GM18526 (cell line): ENCODE results near the gene GRID1.

Experiments used
- POLR2A ChIP-seq: IDR thresholded peaks from 3 replicates; pipeline ENCODE4 v1.6.1; 2011; ENCODE audit not compliant: insufficient read length; ENCODE audit errors: extremely low read depth

GRID1 gene

GRCh38 chr10:86152911-86153310 lies 213.7 kb downstream of the GRID1 start:
- TF ChIP-seq POLR2A = no peak

DNA sequence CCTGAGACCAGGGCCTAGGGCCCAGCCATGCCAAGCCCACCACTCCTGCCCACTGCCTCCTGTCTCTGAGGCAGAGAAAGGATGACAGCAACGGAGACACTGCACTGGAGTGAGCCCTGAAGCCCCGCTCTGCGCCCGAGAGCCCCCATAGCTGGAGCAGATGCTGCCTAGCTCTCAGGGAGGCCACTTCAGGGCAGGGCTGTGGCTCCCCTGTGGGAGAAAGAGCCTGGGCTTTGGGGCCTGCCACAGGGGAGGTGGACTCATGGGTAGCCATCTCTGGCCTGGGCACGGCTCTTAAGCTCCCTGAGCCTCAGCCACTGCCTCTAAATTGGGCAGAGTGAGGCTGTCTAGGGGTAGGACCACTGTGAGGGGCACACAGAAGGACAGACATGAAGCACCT lies 214.2 kb downstream of the GRID1 start:
- no peak for TF ChIP-seq POLR2A

DNA sequence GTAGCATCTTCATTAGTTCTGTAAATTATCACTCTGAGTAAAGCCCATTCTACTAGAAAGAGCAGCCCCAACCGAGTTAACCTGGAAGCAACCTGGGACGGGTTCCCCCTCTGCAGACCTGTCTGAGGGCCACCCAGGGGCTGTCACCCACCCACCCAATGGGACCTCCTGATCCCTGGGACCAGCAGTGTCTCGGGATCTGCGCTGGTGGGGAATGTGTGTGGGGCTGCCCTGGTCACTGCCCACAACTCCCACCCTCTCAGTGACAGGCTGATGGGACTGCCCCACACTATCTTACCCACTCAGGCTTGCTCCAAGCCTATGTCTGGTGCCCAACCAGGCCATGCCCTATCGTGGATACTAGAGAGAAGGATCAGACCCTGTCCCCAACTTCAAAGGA lies 215.0 kb downstream of the GRID1 start:
- TF ChIP-seq POLR2A = no peak

DNA sequence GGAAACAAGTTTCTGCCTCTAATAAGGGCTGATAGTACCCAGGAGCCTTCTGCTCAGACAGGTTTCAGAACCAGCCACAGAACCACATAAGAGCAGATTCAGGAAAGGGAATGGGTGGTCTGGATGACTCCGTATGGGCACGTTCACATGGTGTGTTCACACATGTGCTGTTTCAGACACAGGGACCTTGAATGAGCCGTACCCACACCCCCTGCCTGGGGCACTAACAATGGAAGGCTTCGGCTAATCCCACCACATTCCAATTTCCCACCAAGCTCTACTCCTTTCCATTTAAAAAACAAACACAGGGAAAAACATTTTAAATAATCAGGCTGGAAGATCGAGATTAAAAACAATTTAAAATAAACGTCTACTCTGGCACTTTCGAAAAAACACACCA lies 217.3 kb downstream of the GRID1 start:
- TF ChIP-seq POLR2A = no peak

DNA sequence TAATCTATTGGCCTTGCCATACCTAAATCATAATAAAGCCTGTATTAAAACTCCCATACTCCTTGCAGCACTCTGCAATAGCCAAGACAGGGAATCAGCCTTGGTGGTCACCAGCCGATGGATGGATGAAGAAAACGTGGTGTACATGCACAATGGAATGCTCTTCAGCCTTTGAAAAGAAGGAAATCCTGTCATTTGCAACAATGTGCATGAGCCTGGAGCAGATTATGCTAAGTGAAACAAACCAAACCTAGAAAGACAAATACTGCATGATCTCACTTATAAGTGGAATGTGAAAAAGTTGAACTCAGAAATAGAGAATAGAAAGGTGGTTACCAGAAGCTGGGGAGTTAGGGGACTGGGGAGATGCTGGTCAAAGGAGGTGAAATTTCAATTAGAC lies 218.5 kb downstream of the GRID1 start:
- TF ChIP-seq POLR2A = no peak

GRCh38 chr10:86144301-86144700 lies 222.3 kb downstream of the GRID1 start:
- no peak for TF ChIP-seq POLR2A

GRCh38 chr10:86141896-86142295 lies 224.7 kb downstream of the GRID1 start:
- no peak for TF ChIP-seq POLR2A

DNA sequence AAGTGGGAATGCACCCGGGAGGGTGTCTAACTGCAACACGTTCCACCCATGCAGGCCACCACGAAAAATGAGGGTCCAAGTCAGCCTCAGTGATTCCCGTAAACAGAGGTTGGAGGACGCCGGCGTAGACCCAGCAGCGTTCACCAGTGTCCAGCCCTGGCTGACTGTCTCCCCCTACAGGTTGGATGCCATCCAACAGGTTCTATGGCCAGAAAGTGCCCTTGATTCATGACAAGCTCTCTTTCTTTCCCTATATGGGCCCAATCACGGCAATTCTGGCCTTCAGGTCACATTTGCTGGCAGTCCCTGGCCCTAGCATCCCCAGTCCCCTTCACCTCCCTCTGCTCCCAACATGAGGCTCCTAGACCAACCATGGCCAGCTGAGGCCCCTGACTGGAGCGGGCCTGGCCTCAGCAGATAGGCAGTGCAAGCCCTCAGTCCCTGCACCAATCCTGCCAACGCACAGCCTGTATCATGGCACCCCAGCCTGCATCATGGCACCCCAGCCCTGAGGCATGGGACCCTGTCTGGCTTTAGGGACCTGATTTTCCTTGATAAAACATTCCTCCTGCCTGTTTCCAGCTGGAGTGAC lies 227.4 kb downstream of the GRID1 start:
- TF ChIP-seq POLR2A = no peak

DNA sequence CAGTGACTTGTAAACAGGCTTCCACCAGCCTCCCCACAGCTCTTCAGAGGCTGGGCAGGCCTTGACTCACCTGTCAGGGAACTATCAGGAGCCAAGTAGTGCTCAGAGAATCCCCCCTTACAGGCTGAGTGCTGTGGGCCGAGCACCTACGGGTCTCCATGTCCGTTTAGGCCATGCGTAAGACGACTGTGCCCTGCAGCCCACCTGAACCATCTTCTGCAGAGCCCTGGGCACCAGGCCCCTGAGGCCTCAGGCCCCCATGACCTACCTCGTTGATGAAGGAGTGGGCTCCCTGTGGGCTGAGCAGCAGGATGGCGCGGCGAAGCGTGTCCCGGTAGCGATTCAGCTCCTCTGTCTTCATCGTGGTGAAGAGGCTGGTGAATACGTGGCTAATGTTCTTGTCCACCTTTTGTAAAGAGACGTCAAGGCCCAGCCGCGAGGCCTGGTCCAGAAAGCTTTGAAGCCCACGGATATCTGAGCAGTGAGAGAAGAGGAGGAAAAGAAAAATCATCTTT lies 228.0 kb downstream of the GRID1 start:
- no peak for TF ChIP-seq POLR2A

DNA sequence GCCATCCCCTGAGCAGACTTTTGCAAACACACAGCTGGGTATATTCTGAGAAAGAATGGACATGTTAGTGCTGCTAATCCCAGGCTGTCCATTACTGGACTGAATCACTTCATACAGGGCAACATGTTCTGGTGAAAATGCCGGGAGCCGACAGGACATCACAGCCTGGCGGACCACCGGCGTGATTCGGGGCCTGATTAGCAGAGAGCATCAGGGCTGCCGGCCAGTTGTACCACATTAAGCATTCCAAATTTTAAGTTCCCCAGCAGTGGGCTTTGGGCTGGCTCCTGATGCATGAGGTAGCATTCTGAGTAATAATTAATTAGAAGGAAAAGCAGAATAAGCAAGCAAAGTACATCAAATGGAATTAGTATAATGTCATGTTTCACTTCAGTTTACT lies 229.0 kb downstream of the GRID1 start:
- TF ChIP-seq POLR2A = no peak

- no peak for TF ChIP-seq POLR2A
Measured at GRCh38 chr10:86136934-86137333, 229.7 kb downstream of the GRID1 start.

DNA sequence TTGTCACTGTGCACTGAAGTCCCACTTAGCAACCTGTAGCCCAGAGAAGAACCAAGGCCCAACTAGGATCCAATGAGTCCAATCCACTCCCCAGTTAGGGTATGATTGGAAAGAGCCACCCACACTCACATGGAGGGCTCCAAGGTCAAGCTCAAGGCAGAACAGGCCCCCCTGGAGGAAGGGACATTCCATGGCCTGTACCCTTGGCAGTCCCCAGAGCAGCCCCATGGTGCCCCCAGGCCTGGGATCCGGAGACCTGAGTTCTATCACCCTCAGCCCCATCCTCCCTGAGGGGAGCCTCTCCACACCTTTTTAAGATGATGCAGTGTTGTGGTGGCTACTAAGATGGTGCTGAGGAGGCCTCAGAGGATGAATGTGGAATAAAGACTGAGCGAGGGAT lies 231.4 kb downstream of the GRID1 start:
- TF ChIP-seq POLR2A = no peak

DNA sequence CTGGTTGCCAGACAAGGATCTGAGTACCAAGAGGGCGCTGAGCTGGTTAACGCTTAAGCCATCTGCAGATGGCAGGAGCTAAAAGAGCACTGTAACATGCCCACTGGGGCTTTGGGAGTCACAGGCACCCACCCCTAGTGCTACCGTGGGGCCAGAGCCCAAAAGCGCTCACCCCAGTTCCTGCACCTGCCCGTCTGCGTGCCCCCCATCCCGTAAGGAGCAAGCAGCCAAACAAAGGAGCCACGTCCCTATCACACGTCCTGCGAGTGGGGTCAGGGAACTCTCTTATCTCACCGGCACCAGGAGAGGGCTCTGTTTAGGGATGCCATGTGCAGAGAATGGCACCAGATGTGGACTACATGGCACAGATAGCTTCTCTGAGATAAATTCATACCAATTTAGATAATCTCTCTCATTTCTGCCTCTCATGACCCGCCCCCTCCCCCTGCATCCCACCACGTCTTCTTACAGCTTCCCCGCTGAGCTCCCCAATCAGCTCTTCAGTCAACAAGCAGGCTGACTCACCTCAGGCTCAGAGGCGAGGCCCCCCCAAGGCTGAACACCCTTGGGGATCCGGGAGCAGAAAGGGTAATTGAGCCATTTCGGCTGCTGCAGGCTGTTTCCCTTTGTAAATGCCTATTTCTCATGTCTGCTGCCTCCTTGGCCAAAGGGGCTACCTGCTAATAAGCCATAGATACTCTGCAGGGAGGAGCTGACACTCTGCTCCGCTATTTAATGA lies 235.7 kb downstream of the GRID1 start:
- no peak for TF ChIP-seq POLR2A

- no peak for TF ChIP-seq POLR2A
Measured at GRCh38 chr10:86130041-86130440, 236.6 kb downstream of the GRID1 start.

DNA sequence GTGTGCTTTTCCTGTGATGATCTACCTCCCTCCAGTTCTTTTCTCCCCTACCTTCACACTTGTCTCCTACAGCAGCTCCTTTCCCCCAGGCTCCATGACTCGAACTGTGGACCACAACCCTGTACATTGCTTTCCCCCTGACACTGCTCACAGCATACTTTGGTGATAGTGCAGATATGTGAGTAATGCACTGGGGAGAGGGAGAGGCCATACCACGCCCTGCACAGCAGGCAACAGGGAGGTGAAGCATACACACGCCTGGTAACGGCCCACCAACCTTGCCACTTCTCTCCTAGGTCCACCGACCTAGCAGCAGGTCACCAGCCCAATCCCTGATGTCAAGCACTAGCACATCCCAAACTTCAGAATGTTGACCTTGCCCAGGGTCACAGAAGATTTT lies 238.2 kb downstream of the GRID1 start:
- no peak for TF ChIP-seq POLR2A

DNA sequence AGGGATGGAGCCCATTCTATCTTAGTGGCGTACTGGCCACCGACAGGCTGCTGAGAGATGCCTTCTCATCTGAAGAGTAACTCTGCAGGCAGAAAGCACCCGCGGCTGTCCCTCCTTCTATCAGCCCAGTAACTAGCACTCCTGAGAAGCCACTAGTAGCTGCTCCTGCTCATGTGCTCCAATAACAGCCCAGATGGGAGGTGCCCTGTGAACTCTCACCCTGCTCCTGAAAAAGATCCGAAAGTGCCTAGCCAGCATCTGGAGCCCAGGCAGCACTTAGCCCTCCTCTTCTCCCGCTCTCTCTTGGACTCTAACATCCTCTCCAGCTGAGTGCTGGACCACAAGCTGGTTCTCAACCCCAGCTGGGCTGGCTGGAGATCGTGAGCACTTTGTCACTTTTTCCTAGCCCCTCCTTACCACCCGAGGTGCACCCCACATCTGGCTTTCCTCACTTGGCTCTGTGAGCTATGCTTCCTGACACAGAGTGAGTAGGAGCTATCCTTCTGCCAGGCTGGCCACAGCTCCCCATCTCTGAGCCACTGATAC lies 239.2 kb downstream of the GRID1 start:
- TF ChIP-seq POLR2A = no peak
